Testis (tissue), 2 donors: ENCODE data around the gene PIEZO2.

Experiments
- CTCF ChIP-seq, 3 experiments: fragments of 450-650 bp in 2 of 3; fragments of 200-600 bp in 1 of 3; sonication (generic) in 1 of 3; IDR thresholded peaks; one replicate each; pipeline ENCODE4 v1.5.1; 2016 to 2019; ENCODE audit warnings: antibody characterized with exemption in 3 of 3, mild to moderate bottlenecking in 2 of 3, moderate library complexity in 1 of 3
- POLR2A ChIP-seq: fragments of 450-650 bp; IDR thresholded peaks from one replicate; pipeline ENCODE4 v1.6.1; 2017; ENCODE audit warnings: antibody characterized with exemption, mild to moderate bottlenecking, moderate library complexity

GRCh38 chr18:10840743-10841142, 308.6 kb downstream of the PIEZO2 start:
- no peak for TF ChIP-seq CTCF (IDR thresholded peaks at IDR 0.05)
- TF ChIP-seq POLR2A: no peak
